ENCODE measurements around the gene SUPT16H. TPM values are rescaled to one million over a fixed set of nuclear protein-coding genes. Genes with fewer than 3 reads are reported as not detected.

SUPT16H gene
- 94.7 to 109 TPM (median 99.1 TPM) in 5 replicates for total RNA-seq (2022; extraction: Qiagen RNA extraction)

GRCh38 chr14:21383848-21384493 lies at the start of gene SUPT16H:
TSS of gene SUPT16H (minus strand) at chr14:21384019. CDS start at chr14:21383927, 92 bp downstream.

Other genes starting within 250 kb of the SUPT16H start
- not detected in 5 replicates for gene OR5AU1, start 228.0 kb downstream of the SUPT16H start, total RNA-seq (2022; extraction: Qiagen RNA extraction)
- gene HNRNPC, start 114.6 kb downstream of the SUPT16H start, total RNA-seq (2022; extraction: Qiagen RNA extraction), result 783 to 949 TPM (median 796 TPM) in 5 replicates
- 0.10 to 0.45 TPM (median 0.26 TPM) in 5 replicates for gene RPGRIP1, start 103.9 kb downstream of the SUPT16H start, total RNA-seq (2022; extraction: Qiagen RNA extraction)
- 37.0 to 41.9 TPM (median 37.9 TPM) in 5 replicates for gene CHD8, start 72.1 kb upstream of the SUPT16H start, total RNA-seq (2022; extraction: Qiagen RNA extraction)
- gene RAB2B, start 92.9 kb upstream of the SUPT16H start, total RNA-seq (2022; extraction: Qiagen RNA extraction), result 10.2 to 13.5 TPM (median 11.6 TPM) in 5 replicates
- 51.9 to 69.5 TPM (median 63.7 TPM) in 5 replicates for gene TOX4, start 93.2 kb upstream of the SUPT16H start, total RNA-seq (2022; extraction: Qiagen RNA extraction)
- 40.4 to 50.3 TPM (median 46.9 TPM) in 5 replicates for gene METTL3, start 127.3 kb upstream of the SUPT16H start, total RNA-seq (2022; extraction: Qiagen RNA extraction)
- gene SALL2, start 142.3 kb upstream of the SUPT16H start, total RNA-seq (2022; extraction: Qiagen RNA extraction), result 0.50 to 1.0 TPM (median 0.73 TPM) in 5 replicates
- not detected in 5 replicates for gene OR10G3, start 196.1 kb upstream of the SUPT16H start, total RNA-seq (2022; extraction: Qiagen RNA extraction)

All from A549 treated with Mapracorat at 1 μM for 4 hours (cell line).